GM12872 (cell line): ENCODE measurements around the gene PTX4.

ENCODE experiments used
- TF ChIP-seq, protein P1 (sequence below): IDR thresholded peaks from 3 replicates; pipeline ENCODE4 v1.5.1; 2011; ENCODE audit warnings: low read depth, mild to moderate bottlenecking, low read length, moderate library complexity; ENCODE audit not compliant: insufficient read depth

PTX4 gene

DNA sequence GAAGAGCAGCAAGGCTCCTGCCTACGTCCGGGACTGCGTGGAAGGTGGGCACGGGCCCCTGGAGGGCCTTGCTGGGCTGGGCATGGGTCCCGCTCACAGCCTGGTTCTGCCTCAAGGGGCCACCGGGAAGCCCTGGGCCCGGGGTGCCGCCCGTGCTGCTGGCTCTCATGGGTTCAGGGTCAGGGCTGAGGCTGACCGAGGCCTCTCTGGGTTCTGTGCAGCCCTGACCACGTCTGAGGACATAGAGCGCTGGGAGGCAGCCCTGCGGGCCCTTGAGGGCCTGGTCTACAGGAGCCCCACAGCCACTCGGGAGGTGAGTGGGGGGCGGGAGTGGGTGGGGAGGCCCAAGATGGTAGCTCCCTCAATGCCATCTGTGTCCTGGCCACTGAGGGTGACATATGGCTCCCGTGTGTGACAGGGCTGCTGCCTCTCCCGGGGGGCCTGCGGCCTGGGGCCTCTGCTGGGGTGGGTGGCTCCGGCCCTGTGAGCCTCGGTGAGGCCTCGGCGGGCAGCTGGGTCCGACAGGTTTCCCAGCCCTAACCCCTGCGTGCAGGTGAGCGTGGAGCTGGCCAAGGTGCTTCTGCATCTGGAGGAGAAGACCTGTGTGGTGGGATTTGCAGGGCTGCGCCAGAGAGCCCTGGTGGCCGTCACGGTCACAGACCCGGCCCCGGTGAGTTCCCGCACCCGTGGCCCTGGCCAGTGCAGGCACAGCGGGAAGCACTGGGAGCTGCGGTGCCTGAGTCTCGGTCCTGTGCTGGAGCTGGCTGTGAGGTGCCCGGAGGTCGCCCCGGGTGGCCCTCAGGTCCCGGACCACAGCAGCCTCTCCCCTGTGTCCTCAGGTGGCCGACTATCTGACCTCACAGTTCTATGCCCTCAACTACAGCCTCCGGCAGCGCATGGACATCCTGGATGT is 13.6 kb upstream of the PTX4 start:
- TF ChIP-seq, protein P1, sequence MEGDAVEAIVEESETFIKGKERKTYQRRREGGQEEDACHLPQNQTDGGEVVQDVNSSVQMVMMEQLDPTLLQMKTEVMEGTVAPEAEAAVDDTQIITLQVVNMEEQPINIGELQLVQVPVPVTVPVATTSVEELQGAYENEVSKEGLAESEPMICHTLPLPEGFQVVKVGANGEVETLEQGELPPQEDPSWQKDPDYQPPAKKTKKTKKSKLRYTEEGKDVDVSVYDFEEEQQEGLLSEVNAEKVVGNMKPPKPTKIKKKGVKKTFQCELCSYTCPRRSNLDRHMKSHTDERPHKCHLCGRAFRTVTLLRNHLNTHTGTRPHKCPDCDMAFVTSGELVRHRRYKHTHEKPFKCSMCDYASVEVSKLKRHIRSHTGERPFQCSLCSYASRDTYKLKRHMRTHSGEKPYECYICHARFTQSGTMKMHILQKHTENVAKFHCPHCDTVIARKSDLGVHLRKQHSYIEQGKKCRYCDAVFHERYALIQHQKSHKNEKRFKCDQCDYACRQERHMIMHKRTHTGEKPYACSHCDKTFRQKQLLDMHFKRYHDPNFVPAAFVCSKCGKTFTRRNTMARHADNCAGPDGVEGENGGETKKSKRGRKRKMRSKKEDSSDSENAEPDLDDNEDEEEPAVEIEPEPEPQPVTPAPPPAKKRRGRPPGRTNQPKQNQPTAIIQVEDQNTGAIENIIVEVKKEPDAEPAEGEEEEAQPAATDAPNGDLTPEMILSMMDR: no peak

DNA sequence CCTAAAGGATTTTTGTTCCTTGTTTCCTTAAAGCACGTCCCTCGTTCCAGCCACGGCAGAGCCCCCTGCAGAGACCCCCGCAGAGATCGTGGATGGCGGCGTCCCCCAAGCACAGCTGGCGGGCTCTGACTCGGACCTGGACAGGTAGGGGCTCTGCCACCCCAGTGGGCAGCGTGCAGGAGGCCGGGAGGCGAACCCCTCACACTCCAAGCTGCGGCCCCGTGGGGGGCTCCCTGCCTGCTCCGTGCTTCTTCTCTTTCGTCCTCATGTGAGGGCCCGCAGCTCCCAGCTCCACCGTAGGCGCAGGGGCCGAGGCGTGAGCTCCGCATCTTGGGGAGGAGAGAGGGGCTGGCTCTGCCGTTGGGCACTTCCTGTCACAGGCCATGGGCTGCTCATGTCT is 12.9 kb upstream of the PTX4 start:
- TF ChIP-seq, protein P1: no peak

- TF ChIP-seq, protein P1: no peak
Measured at GRCh38 chr16:1500465-1501150, 11.9 kb upstream of the PTX4 start.

GRCh38 chr16:1499756-1500464 is 11.2 kb upstream of the PTX4 start:
- TF ChIP-seq, protein P1: no peak

GRCh38 chr16:1498899-1499676 is 10.3 kb upstream of the PTX4 start:
- TF ChIP-seq, protein P1: no peak

DNA sequence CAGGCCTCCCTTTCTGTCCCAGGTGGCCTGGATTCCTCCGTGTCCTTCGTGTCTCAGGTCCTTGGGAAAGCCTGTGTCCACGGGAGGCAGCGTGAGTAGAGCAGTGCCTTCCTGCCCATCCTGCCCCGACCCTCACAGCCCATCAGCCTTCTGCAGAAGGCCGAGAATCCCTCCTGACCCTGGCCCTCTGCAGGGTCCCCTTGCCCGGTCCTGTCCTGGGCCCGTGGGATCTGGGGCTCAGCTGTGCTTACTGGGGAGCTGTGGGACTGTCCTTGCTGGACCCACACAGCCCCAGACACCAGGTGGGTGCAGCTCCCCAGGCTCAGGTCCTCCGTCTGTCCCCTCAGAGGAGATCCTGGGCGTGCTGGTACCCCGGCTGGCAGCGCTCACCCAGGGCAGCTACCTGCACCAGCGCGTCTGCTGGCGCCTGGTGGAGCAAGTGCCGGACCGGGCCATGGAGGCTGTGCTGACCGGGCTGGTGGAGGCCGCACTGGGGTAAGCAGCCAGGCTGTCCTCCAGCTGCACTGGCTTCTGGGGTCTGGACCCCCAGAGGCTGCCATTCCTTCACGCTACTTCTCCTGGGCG is 8.4 kb upstream of the PTX4 start:
- TF ChIP-seq, protein P1: no peak
